Tibial nerve (tissue), 4 donors: ENCODE measurements around the gene ZNF98.

Experiments used
- EP300 ChIP-seq, 2 donors: sonication (generic); formaldehyde crosslinking; IDR thresholded peaks; one replicate each; pipeline ENCODE4 v1.6.1; 2017; ENCODE audit warnings: antibody characterized with exemption in 2 of 2, mild to moderate bottlenecking in 1 of 2
- POLR2A ChIP-seq, 2 donors: fragments of 450-650 bp; IDR thresholded peaks; one replicate each; pipeline ENCODE4 v1.6.1; 2017; ENCODE audit warnings: antibody characterized with exemption in 2 of 2, mild to moderate bottlenecking in 2 of 2, moderate library complexity in 2 of 2
- TF ChIP-seq, protein P1 (sequence below), 5 experiments: fragments of 200-600 bp in 3 of 5; fragments of 450-650 bp in 2 of 5; sonication (generic) in 3 of 5; IDR thresholded peaks; one replicate each; pipeline ENCODE4 v1.5.1; 2016 to 2019; ENCODE audit warnings: antibody characterized with exemption in 5 of 5, mild to moderate bottlenecking in 3 of 5, moderate library complexity in 2 of 5

GRCh38 chr19:22426901-22427300, 4.8 kb upstream of the ZNF98 start:
- TF ChIP-seq, protein P1, sequence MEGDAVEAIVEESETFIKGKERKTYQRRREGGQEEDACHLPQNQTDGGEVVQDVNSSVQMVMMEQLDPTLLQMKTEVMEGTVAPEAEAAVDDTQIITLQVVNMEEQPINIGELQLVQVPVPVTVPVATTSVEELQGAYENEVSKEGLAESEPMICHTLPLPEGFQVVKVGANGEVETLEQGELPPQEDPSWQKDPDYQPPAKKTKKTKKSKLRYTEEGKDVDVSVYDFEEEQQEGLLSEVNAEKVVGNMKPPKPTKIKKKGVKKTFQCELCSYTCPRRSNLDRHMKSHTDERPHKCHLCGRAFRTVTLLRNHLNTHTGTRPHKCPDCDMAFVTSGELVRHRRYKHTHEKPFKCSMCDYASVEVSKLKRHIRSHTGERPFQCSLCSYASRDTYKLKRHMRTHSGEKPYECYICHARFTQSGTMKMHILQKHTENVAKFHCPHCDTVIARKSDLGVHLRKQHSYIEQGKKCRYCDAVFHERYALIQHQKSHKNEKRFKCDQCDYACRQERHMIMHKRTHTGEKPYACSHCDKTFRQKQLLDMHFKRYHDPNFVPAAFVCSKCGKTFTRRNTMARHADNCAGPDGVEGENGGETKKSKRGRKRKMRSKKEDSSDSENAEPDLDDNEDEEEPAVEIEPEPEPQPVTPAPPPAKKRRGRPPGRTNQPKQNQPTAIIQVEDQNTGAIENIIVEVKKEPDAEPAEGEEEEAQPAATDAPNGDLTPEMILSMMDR (IDR thresholded peaks at IDR 0.05) = no peak
- TF ChIP-seq POLR2A (IDR thresholded peaks at IDR 0.05) (no peak), EP300 (IDR thresholded peaks at IDR 0.05) (no peak)
